ENCODE measurements around the gene SEC14L5. TPM values are rescaled to one million over a fixed set of nuclear protein-coding genes. Genes with fewer than 3 reads are reported as not detected.

The SEC14L5 gene
- total and polyA plus RNA-seq, 8 donors: 0.15 to 30.3 (median 0.38) TPM; not detected in 2

DNA sequence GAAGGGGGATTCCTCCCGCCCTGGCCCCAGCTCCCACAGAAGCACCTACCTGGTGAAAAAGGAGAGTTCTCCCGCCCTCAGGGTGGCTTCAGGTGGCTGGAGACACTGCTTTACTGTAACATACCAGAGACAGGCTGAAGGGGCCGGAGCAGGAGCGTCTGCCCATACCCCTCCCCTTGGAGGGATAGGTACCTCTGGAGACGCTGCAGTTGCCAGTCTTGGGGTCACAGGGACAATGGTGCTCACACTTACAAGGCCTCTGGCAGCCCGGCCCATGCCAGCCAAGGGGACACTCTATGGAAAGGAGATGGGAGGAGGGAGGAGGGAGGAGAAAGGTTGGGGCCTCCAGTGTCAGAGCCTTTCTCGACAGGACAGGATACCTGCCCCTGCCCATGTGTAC, 69.0 kb downstream of the SEC14L5 start:
- intact Hi-C loops (cut with DNase I; ENCODE audit: low total_unique reads): no loop called here
- no peak for TF ChIP-seq EP300 (IDR thresholded peaks at IDR 0.05)
- TF ChIP-seq POLR2A (IDR thresholded peaks at IDR 0.05): no peak
- TF ChIP-seq, protein P1, sequence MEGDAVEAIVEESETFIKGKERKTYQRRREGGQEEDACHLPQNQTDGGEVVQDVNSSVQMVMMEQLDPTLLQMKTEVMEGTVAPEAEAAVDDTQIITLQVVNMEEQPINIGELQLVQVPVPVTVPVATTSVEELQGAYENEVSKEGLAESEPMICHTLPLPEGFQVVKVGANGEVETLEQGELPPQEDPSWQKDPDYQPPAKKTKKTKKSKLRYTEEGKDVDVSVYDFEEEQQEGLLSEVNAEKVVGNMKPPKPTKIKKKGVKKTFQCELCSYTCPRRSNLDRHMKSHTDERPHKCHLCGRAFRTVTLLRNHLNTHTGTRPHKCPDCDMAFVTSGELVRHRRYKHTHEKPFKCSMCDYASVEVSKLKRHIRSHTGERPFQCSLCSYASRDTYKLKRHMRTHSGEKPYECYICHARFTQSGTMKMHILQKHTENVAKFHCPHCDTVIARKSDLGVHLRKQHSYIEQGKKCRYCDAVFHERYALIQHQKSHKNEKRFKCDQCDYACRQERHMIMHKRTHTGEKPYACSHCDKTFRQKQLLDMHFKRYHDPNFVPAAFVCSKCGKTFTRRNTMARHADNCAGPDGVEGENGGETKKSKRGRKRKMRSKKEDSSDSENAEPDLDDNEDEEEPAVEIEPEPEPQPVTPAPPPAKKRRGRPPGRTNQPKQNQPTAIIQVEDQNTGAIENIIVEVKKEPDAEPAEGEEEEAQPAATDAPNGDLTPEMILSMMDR (IDR thresholded peaks at IDR 0.05): no peak
- no peak for TF ChIP-seq POLR2AphosphoS5 (IDR thresholded peaks at IDR 0.05)
- no peak overlapping the region for H3K4me3 ChIP-seq
- H3K4me1 ChIP-seq: peaks cover 11 to 27% (median 16%) of the 10 kb centered on the region in 4 donors
- peaks cover 0 to 2% (median 0%) of the 10 kb centered on the region in 3 donors for H3K27me3 ChIP-seq
- peaks cover 18 to 56% (median 50%) of the 10 kb centered on the region in 4 donors for H3K36me3 ChIP-seq
- no peak overlapping the region for H3K27ac ChIP-seq
- no peak for DNase-seq
- H3K9me3 ChIP-seq: no peaks in the 10 kb centered on the region
- 89 to 97% (median 91%) methylated on average over 7 of the region's 7 CpGs for WGBS, 5 donors

DNA sequence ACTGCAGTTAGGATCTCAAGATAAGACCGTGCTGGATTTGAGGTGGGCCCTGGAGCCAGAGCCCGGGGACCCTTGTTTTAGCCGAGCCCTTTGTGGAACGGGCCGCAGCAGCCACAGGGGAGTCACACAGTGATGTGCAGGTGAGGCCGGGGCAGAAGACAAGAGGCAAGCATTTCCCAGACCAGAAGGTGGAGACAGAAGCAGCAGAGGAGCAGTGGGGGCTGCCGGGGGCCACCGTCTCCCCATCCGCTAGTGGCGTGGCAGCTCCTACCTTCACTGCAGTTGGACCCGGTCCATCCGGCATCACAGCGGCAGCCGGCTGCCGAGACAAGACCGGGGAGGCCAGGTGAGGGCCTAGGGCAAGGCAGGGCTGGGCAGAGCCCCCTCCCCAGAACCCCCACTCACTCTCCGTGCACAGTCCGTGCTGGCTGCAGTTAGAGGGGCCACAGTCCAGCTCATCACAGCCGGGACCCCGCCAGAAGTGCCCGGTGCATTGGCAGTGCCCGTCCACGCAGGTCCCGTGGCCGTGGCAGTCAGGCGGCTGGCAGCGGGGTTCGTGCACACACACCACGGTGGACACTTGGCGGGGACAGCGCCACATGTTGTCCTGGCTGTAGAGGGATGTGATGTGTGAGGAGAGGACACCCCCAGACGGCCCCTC, 69.6 kb downstream of the SEC14L5 start:
- H3K27me3 ChIP-seq: no peaks in the 10 kb centered on the region
- H3K4me3 ChIP-seq: no peak overlapping the region
- DNase-seq: no peak
- peaks cover 15 to 33% (median 21%) of the 10 kb centered on the region in 4 donors for H3K4me1 ChIP-seq
- H3K27ac ChIP-seq: no peak overlapping the region
- no peaks in the 10 kb centered on the region for H3K9me3 ChIP-seq
- intact Hi-C loops (cut with DNase I; ENCODE audit: low total_unique reads): no loop called here
- TF ChIP-seq, protein P1 (IDR thresholded peaks at IDR 0.05): no peak
- TF ChIP-seq POLR2A (IDR thresholded peaks at IDR 0.05) (no peak), EP300 (IDR thresholded peaks at IDR 0.05) (no peak)
- peaks cover 18 to 56% (median 50%) of the 10 kb centered on the region in 4 donors for H3K36me3 ChIP-seq
- 94 to 96% (median 95%) methylated on average over 7 to 32 of the region's 32 CpGs for WGBS, 5 donors

DNA sequence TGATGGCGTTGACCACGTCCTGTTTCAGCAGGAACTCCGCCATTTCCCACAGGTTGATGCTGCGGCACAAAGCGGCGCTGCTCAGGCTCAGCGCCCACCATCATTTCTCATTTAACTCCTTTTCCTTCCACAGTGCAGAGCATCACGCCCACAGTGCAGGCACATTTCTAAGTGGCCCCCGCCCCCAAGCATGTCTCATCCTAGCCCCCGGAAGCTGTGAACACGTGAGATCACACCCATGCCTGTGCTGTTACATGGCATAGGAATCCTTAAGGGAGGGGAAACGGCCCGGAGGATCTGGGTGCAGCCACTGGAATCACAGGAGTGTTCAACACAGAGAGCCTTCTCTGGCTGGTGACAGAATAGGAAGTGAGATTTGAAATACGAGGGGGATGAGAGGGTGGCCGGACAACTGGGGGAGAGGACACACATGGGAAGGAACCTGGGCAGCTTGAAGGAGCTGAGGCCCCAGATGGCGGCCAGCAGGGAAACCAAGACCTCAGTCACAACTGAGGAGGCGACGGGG, 70.9 kb downstream of the SEC14L5 start:
- H3K27me3 ChIP-seq: no peaks in the 10 kb centered on the region
- peaks cover 22 to 37% (median 30%) of the 10 kb centered on the region in 4 donors for H3K4me1 ChIP-seq
- H3K27ac ChIP-seq: no peak overlapping the region
- no peaks in the 10 kb centered on the region for H3K9me3 ChIP-seq
- DNase-seq: no peak
- WGBS, 5 donors: 90 to 92% (median 91%) methylated on average over 18 of the region's 18 CpGs
- H3K36me3 ChIP-seq: peaks cover 18 to 56% (median 50%) of the 10 kb centered on the region in 4 donors
- H3K4me3 ChIP-seq: no peak overlapping the region
- TF ChIP-seq, protein P1 (IDR thresholded peaks at IDR 0.05): no peak
- intact Hi-C loops (cut with DNase I; ENCODE audit: low total_unique reads): no loop called here

DNA sequence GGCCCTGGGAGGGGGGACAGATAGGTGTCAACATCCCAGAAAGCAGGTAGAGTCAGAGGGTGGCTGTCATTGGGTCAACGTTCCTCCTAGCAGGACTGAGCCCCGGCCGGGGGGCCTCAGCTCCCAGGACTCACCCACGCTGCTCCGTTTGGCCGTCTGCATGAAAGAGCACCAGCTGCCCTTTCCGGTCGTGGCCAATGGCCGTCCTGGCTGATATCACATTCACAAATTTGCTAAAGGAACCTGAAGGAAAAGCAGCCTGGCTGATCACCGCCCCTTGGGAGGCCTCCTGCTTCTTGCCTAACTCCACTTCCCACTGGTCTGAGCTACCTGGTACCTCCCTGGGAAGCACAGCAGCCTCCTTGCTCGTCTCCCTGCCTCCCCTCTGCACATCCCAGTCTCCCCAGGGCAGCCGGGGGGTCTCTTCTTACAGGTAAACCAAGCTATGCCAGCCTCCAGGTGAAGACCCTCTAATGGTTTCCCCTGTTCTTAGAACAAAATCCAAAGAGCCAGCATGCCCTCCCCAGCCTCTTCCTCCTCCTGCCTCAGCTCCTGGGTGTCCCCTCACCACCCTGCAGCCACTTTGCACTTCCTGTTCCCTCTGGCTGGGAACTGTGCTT, 72.2 kb downstream of the SEC14L5 start:
- intact Hi-C loops (cut with DNase I; ENCODE audit: low total_unique reads): no loop called here
- H3K36me3 ChIP-seq: peaks cover 18 to 56% (median 48%) of the 10 kb centered on the region in 4 donors
- no peak for TF ChIP-seq POLR2A (IDR thresholded peaks at IDR 0.05)
- TF ChIP-seq, protein P1 (IDR thresholded peaks at IDR 0.05): no peak
- TF ChIP-seq EP300 (IDR thresholded peaks at IDR 0.05): no peak
- no peak for TF ChIP-seq POLR2AphosphoS5 (IDR thresholded peaks at IDR 0.05)
- DNase-seq: no peak
- H3K27me3 ChIP-seq: no peaks in the 10 kb centered on the region
- H3K27ac ChIP-seq: no peak overlapping the region
- 77 to 90% (median 86%) methylated on average over 8 to 12 of the region's 12 CpGs for WGBS, 5 donors
- H3K4me1 ChIP-seq: peaks cover 23 to 37% (median 33%) of the 10 kb centered on the region in 4 donors
- H3K4me3 ChIP-seq: no peak overlapping the region
- no peaks in the 10 kb centered on the region for H3K9me3 ChIP-seq
